ENCODE measurements around the gene MTRR.

GRCh38 chr5:7902666-7903625 is 34.0 kb downstream of the MTRR start:
- TF ChIP-seq, protein P1, sequence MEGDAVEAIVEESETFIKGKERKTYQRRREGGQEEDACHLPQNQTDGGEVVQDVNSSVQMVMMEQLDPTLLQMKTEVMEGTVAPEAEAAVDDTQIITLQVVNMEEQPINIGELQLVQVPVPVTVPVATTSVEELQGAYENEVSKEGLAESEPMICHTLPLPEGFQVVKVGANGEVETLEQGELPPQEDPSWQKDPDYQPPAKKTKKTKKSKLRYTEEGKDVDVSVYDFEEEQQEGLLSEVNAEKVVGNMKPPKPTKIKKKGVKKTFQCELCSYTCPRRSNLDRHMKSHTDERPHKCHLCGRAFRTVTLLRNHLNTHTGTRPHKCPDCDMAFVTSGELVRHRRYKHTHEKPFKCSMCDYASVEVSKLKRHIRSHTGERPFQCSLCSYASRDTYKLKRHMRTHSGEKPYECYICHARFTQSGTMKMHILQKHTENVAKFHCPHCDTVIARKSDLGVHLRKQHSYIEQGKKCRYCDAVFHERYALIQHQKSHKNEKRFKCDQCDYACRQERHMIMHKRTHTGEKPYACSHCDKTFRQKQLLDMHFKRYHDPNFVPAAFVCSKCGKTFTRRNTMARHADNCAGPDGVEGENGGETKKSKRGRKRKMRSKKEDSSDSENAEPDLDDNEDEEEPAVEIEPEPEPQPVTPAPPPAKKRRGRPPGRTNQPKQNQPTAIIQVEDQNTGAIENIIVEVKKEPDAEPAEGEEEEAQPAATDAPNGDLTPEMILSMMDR (conservative IDR thresholded peaks at IDR 0.05; ENCODE audit: low read length), result no peak
- TF ChIP-seq EZH2phosphoT487 (IDR thresholded peaks at IDR 0.05; ENCODE audit: borderline replicate concordance, low read depth, low read length), result no peak
